ENCODE results near the gene FES. TPM values are rescaled to one million over a fixed set of nuclear protein-coding genes. Genes with fewer than 3 reads are reported as not detected.

Gene FES
- total RNA-seq, 6 experiments from 2014 or later, result 11.5 to 36.5 (median 18.5) TPM

- no peaks in the 10 kb centered on the region for H3K27me3 ChIP-seq
- ATAC-seq (no peak), DNase-seq (peak in 1 of 3 donors; percentile 44)
- peaks cover 0 to 50% (median 13%) of the 10 kb centered on the region in 4 donors for H3K4me1 ChIP-seq
- peaks cover 16 to 65% (median 40%) of the 10 kb centered on the region in 4 donors for H3K36me3 ChIP-seq
- no peak overlapping the region for H3K27ac ChIP-seq
- H3K4me3 ChIP-seq, result no peak overlapping the region
- no peaks in the 10 kb centered on the region for H3K9me3 ChIP-seq
- TF ChIP-seq, protein P1, sequence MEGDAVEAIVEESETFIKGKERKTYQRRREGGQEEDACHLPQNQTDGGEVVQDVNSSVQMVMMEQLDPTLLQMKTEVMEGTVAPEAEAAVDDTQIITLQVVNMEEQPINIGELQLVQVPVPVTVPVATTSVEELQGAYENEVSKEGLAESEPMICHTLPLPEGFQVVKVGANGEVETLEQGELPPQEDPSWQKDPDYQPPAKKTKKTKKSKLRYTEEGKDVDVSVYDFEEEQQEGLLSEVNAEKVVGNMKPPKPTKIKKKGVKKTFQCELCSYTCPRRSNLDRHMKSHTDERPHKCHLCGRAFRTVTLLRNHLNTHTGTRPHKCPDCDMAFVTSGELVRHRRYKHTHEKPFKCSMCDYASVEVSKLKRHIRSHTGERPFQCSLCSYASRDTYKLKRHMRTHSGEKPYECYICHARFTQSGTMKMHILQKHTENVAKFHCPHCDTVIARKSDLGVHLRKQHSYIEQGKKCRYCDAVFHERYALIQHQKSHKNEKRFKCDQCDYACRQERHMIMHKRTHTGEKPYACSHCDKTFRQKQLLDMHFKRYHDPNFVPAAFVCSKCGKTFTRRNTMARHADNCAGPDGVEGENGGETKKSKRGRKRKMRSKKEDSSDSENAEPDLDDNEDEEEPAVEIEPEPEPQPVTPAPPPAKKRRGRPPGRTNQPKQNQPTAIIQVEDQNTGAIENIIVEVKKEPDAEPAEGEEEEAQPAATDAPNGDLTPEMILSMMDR (IDR thresholded peaks at IDR 0.05), result no peak
- TF ChIP-seq POLR2A (IDR thresholded peaks at IDR 0.05), result no peak
- intact Hi-C loops (cut with DNase I), result no loop called here
- 92% methylated on average over 4 of the region's 14 CpGs for WGBS (ENCODE audit: insufficient coverage, low coverage, low lambda C conversion rate, missing lambda C conversion rate)
Observed at GRCh38 chr15:90877996-90878395, 6.3 kb upstream of the FES start.

DNA sequence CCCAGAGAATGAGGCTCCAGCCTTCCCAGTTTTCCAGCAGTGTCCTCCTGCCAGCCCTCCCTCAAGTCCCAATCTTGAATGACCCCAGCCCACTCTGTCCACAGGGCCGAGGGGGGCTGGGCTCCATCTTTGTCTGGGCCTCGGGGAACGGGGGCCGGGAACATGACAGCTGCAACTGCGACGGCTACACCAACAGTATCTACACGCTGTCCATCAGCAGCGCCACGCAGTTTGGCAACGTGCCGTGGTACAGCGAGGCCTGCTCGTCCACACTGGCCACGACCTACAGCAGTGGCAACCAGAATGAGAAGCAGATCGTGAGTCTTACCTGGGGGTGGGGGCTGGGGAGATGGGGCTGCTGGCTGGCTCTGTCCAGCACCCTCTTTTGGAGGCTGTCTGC is 5.6 kb upstream of the FES start:
- Histone ChIP-seq H3K27me3 (no peaks in the 10 kb centered on the region), H3K27ac (no peak overlapping the region), H3K36me3 (peaks cover 16 to 65% (median 40%) of the 10 kb centered on the region in 4 donors), H3K4me1 (peaks cover 0 to 50% (median 20%) of the 10 kb centered on the region in 4 donors), H3K4me3 (no peak overlapping the region), H3K9me3 (no peaks in the 10 kb centered on the region)
- WGBS (ENCODE audit: insufficient coverage, low coverage, low lambda C conversion rate, missing lambda C conversion rate), result 100% methylated on average over 3 of the region's 15 CpGs
- TF ChIP-seq, protein P1 (IDR thresholded peaks at IDR 0.05), result no peak
- no peak for TF ChIP-seq POLR2A (IDR thresholded peaks at IDR 0.05)
- no peak for DNase-seq
- no peak for ATAC-seq
- intact Hi-C loops (cut with DNase I), result no loop called here

DNA sequence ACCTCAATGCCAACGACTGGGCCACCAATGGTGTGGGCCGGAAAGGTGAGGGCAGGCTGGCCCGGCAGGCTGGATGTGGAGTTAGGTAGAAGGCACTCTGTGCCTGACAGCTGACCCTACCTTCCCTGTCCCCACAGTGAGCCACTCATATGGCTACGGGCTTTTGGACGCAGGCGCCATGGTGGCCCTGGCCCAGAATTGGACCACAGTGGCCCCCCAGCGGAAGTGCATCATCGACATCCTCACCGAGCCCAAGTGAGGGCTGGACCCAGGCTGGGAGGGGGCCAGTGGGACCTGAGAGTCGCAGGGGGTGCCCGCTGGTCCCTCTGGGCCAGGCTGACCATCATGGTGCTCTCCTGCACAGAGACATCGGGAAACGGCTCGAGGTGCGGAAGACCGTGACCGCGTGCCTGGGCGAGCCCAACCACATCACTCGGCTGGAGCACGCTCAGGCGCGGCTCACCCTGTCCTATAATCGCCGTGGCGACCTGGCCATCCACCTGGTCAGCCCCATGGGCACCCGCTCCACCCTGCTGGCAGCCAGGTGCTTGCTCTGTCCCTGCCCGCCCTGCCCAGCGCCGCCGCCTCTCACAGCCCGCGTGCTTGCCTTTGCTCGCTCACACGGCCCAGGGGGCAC is 4.5 kb upstream of the FES start:
- no peak overlapping the region for H3K27ac ChIP-seq
- DNase-seq, result peak in 1 of 3 donors; percentile 52
- H3K9me3 ChIP-seq, result no peaks in the 10 kb centered on the region
- ATAC-seq, result no peak
- WGBS (ENCODE audit: insufficient coverage, low coverage, low lambda C conversion rate, missing lambda C conversion rate), result 80% methylated on average over 1 of the region's 35 CpGs
- TF ChIP-seq, protein P1 (IDR thresholded peaks at IDR 0.05), result no peak
- TF ChIP-seq POLR2A (IDR thresholded peaks at IDR 0.05), result no peak
- H3K27me3 ChIP-seq, result no peaks in the 10 kb centered on the region
- intact Hi-C loops (cut with DNase I), result no loop called here
- H3K4me1 ChIP-seq, result peaks cover 0 to 50% (median 21%) of the 10 kb centered on the region in 4 donors
- H3K4me3 ChIP-seq, result no peak overlapping the region
- peaks cover 16 to 65% (median 40%) of the 10 kb centered on the region in 4 donors for H3K36me3 ChIP-seq

GRCh38 chr15:90880381-90881145 is 3.7 kb upstream of the FES start:
- ATAC-seq (no peak), DNase-seq (peak in 1 of 3 donors; percentile 47)
- peaks cover 16 to 65% (median 40%) of the 10 kb centered on the region in 4 donors for H3K36me3 ChIP-seq
- 45% methylated on average over 3 of the region's 16 CpGs for WGBS (ENCODE audit: insufficient coverage, low coverage, low lambda C conversion rate, missing lambda C conversion rate)
- H3K9me3 ChIP-seq, result no peaks in the 10 kb centered on the region
- no peak for TF ChIP-seq POLR2A (IDR thresholded peaks at IDR 0.05)
- TF ChIP-seq, protein P1 (IDR thresholded peaks at IDR 0.05), result no peak
- peak overlapping the region in 1 of 3 donors; percentile 13 for H3K27ac ChIP-seq
- no peak overlapping the region for H3K4me3 ChIP-seq
- no peaks in the 10 kb centered on the region for H3K27me3 ChIP-seq
- intact Hi-C loops (cut with DNase I), result no loop called here
- peaks cover 0 to 50% (median 23%) of the 10 kb centered on the region in 4 donors for H3K4me1 ChIP-seq
